Colonic mucosa (tissue), 4 donors: ENCODE measurements around the gene PFDN1. TPM values are rescaled to one million over a fixed set of nuclear protein-coding genes. Genes with fewer than 3 reads are reported as not detected.
"Not testable (repeated sequence)": the region's sequence is repeated elsewhere in the genome, so short reads cannot be mapped to it uniquely, and the experiment has no call there.

ENCODE experiments used
- DNase-seq: peaks from one replicate; pipeline ENCODE4 v3.0.0-alpha.2; 2020
- H3K27ac ChIP-seq: fragments of 200-600 bp; one replicate; pipeline ENCODE4 v1.8.0; 2021
- H3K27me3 ChIP-seq: fragments of 200-600 bp; one replicate; pipeline ENCODE4 v1.8.0; 2021
- H3K36me3 ChIP-seq: fragments of 200-600 bp; one replicate; pipeline ENCODE4 v1.8.0; 2021
- H3K4me1 ChIP-seq: fragments of 200-600 bp; one replicate; pipeline ENCODE4 v1.8.0; 2021; ENCODE audit warnings: mild to moderate bottlenecking
- H3K4me3 ChIP-seq: fragments of 200-600 bp; one replicate; pipeline ENCODE4 v1.8.0; 2021
- H3K9ac ChIP-seq, 2 donors: one replicate each; pipeline ENCODE4 v1.7.0; 2013; ENCODE audit warnings: control low read depth in 2 of 2, low read depth in 2 of 2, low read length in 2 of 2
- H3K9me3 ChIP-seq: fragments of 200-600 bp; one replicate; pipeline ENCODE4 v1.8.0; 2021
- intact Hi-C: fragments of 100-400 bp; cut with DNase I; formaldehyde crosslinking; loops from one replicate; pipeline ENCODE4 v1.14.1; 2022
- total RNA-seq, 2 donors: library from RNA; stranded (reverse); fragmentation: NEBNext Ultra II Directional in 1 of 2; extraction: Animal tissue kit (Norgen Biotek cat#: 25700) in 1 of 2; gene quantifications; one replicate each; pipeline ENCODE4 v1.2.1, GENCODE V29; 2021
- TF ChIP-seq, protein P1 (sequence below): fragments of 200-600 bp; IDR thresholded peaks from one replicate; pipeline ENCODE4 v1.8.0; 2022; ENCODE audit warnings: antibody characterized with exemption, mild to moderate bottlenecking
- donor health status: healthy.
- donor health status: DM: no; HTN: no; CAD: no.
- donor health status: DM: no; HTN: no; CAD: no.

Gene PFDN1
- total RNA-seq, 2 donors from 2014 or later: 41.2 to 41.4 TPM

GRCh38 chr5:140205952-140206351, 96.9 kb downstream of the PFDN1 start:
- H3K4me1 ChIP-seq: no peaks in the 10 kb centered on the region
- H3K27me3 ChIP-seq: no peaks in the 10 kb centered on the region
- no peak overlapping the region for H3K9ac ChIP-seq
- no peak overlapping the region for H3K27ac ChIP-seq
- H3K36me3 ChIP-seq: no peaks in the 10 kb centered on the region
- intact Hi-C loops: no loop called here
- no peak overlapping the region for H3K4me3 ChIP-seq
- DNase-seq: no peak
- TF ChIP-seq, protein P1, sequence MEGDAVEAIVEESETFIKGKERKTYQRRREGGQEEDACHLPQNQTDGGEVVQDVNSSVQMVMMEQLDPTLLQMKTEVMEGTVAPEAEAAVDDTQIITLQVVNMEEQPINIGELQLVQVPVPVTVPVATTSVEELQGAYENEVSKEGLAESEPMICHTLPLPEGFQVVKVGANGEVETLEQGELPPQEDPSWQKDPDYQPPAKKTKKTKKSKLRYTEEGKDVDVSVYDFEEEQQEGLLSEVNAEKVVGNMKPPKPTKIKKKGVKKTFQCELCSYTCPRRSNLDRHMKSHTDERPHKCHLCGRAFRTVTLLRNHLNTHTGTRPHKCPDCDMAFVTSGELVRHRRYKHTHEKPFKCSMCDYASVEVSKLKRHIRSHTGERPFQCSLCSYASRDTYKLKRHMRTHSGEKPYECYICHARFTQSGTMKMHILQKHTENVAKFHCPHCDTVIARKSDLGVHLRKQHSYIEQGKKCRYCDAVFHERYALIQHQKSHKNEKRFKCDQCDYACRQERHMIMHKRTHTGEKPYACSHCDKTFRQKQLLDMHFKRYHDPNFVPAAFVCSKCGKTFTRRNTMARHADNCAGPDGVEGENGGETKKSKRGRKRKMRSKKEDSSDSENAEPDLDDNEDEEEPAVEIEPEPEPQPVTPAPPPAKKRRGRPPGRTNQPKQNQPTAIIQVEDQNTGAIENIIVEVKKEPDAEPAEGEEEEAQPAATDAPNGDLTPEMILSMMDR: no peak
- H3K9me3 ChIP-seq: no peaks in the 10 kb centered on the region

DNA sequence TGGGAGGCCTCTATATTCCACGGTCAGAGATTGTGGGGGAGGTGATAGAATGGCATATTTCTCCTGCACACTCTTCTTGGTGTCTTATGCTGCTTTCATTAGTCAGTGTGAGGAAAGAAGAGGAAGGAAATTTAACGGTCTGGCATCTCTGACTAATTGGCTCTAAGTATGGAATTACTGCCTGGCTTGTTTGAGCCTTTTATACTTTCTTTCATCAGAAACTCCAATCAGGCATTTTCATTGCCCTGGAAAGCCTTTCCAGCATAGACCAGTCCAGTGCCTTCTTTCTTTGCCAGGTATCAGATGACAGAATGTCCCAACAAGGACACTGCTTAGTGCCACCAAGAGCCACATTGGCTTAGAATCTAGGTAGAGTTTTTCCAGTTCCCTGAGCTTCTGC, 97.7 kb downstream of the PFDN1 start:
- H3K4me1 ChIP-seq: no peaks in the 10 kb centered on the region
- no peaks in the 10 kb centered on the region for H3K36me3 ChIP-seq
- no peak overlapping the region for H3K9ac ChIP-seq
- H3K4me3 ChIP-seq: no peak overlapping the region
- H3K27me3 ChIP-seq: no peaks in the 10 kb centered on the region
- TF ChIP-seq, protein P1: no peak
- no peak overlapping the region for H3K27ac ChIP-seq
- no peak for DNase-seq
- intact Hi-C loops: no loop called here
- H3K9me3 ChIP-seq: no peaks in the 10 kb centered on the region

GRCh38 chr5:140202610-140203009, 100.3 kb downstream of the PFDN1 start:
- Histone ChIP-seq H3K4me3 (no peak overlapping the region), H3K9me3 (no peaks in the 10 kb centered on the region), H3K9ac (no peak overlapping the region), H3K27me3 (no peaks in the 10 kb centered on the region), H3K27ac (no peak overlapping the region), H3K36me3 (no peaks in the 10 kb centered on the region), H3K4me1 (no peaks in the 10 kb centered on the region)
- no peak for DNase-seq
- intact Hi-C loops: no loop called here
- TF ChIP-seq, protein P1: no peak

DNA sequence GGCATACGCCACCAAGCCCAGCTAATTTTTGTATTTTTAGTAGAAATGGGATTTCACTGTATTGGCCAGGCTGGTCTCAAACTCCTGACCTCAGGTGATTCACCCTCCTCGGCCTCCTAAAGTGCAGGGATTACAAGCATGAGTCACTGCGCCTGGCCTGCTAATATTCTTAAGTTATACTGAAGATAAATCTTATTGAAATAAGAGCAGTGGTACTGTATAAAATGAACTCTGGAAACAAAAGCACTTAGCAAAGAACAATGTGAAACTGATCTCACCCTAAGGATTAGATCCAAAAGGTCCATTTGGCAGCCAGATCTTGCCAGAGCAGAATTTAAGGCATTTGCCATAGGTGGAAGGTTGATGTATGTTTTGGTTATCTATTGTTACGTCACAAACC, 100.8 kb downstream of the PFDN1 start:
- Histone ChIP-seq H3K9me3 (no peaks in the 10 kb centered on the region), H3K4me3 (no peak overlapping the region), H3K4me1 (peaks cover 1% of the 10 kb centered on the region), H3K27ac (no peak overlapping the region), H3K27me3 (no peaks in the 10 kb centered on the region), H3K36me3 (no peaks in the 10 kb centered on the region), H3K9ac (no peak overlapping the region)
- TF ChIP-seq, protein P1: no peak
- intact Hi-C loops: no loop called here
- no peak for DNase-seq

DNA sequence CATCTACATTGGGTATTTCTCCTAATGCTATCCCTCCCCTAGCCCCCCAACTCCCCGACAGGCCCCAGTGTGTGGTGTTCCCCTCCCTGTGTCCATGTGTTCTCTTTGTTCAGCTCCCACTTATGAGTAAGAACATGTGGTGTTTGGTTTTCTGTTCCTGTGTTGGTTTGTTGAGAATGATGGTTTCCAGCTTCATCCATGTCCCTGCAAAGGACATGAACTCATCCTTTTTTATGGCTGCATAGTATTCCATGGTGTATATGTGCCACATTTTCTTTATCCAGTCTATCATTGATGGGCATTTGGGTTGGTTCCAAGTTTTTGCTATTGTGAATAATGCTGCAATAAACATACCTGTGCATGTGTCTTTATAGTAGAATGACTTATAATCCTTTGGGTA, 104.0 kb downstream of the PFDN1 start:
- H3K36me3 ChIP-seq, H3K9me3 ChIP-seq, H3K9ac ChIP-seq, H3K4me3 ChIP-seq, H3K27ac ChIP-seq, DNase-seq, H3K27me3 ChIP-seq, intact Hi-C loops, H3K4me1 ChIP-seq: not testable (repeated sequence)

DNA sequence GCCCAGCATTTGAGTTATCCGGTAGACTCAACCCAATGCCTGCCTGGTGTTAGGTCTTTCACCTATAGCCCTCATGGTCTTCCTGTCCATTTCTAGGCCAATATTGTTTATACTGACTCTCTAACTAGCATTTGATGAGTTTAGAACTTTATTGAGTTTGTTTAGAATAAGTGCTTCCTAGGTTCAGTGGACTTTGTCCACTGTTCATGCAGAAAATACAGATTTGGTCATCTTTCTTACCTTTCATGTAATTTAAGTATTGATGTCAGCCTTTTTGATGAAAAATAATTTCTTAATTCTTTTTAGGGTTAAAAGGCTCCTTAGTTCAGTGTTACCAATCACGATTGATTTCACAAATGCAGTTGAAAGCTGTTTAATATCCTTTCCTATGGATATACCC, 105.9 kb downstream of the PFDN1 start:
- no peak for DNase-seq
- H3K4me3 ChIP-seq: no peak overlapping the region
- TF ChIP-seq, protein P1: no peak
- no peaks in the 10 kb centered on the region for H3K36me3 ChIP-seq
- H3K27ac ChIP-seq: no peak overlapping the region
- no peaks in the 10 kb centered on the region for H3K9me3 ChIP-seq
- intact Hi-C loops: no loop called here
- no peaks in the 10 kb centered on the region for H3K27me3 ChIP-seq
- H3K9ac ChIP-seq: no peak overlapping the region
- peaks cover 9% of the 10 kb centered on the region for H3K4me1 ChIP-seq
